ENCODE results near the gene RNF135.

- TF ChIP-seq CTCF (IDR thresholded peaks at IDR 0.05 in 2 of 3, conservative IDR thresholded peaks at IDR 0.05 in 1 of 3; ENCODE audit: borderline replicate concordance in 1 of 3, insufficient read depth in 1 of 3, low read depth in 2 of 3, low read length in 2 of 3) (no peak), CEBPB (IDR thresholded peaks at IDR 0.05; ENCODE audit: low read depth) (no peak), ATF3 (IDR thresholded peaks at IDR 0.05) (no peak), POLR2A (IDR thresholded peaks at IDR 0.05; ENCODE audit: borderline replicate concordance, extremely low read depth, insufficient read depth, insufficient read length) (no peak)
Measured at GRCh38 chr17:30922235-30923030, 48.4 kb upstream of the RNF135 start.

Data from HCT116 (cell line).